ENCODE data around the gene TBRG4.

TBRG4 gene

DNA sequence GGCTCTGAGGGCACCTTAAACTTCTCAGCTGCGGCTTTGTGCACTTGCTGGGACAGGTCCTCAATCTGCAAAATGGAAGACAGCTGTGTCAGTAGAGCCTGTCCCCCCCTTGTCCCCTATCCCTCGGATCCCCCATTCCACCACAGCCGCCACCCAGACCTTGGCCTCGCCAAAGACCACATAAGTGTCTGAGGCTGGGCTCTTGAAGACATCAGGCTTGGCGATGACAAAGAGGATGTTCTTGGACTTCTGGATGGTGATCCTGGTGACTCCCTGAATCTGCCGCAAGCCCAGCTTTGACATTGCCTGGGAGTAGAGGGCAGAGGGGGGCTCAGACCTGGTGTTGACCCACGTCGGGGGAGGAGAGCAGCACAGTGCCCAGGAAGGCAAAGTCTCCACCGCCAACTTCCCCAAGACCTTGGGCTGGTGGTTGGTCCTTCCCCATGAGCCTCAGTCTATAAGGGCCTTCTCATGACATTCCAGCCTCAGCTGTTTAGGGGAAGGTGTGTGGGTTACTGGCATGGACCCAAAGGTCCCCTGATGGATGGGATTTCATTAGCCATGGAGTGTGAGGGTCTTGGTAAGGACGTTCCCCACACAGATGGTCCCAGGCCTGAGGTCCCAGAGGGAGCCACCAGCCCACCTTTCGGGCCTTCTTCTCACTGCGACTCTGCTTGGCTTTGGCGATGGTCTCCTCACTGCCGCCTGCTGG, 30.4 kb downstream of the TBRG4 start:
- H3K4me3 ChIP-seq (ENCODE audit: low read depth in 1 of 2, low read length in 1 of 2): no peak overlapping the region
- peak overlapping the region; percentile 41 for H3K27ac ChIP-seq
- no peaks in the 10 kb centered on the region for H3K4me1 ChIP-seq (ENCODE audit: control insufficient read depth in 1 of 2, insufficient read depth in 1 of 2, low read depth in 1 of 2, low read length in 1 of 2)
- TF ChIP-seq, protein P1, sequence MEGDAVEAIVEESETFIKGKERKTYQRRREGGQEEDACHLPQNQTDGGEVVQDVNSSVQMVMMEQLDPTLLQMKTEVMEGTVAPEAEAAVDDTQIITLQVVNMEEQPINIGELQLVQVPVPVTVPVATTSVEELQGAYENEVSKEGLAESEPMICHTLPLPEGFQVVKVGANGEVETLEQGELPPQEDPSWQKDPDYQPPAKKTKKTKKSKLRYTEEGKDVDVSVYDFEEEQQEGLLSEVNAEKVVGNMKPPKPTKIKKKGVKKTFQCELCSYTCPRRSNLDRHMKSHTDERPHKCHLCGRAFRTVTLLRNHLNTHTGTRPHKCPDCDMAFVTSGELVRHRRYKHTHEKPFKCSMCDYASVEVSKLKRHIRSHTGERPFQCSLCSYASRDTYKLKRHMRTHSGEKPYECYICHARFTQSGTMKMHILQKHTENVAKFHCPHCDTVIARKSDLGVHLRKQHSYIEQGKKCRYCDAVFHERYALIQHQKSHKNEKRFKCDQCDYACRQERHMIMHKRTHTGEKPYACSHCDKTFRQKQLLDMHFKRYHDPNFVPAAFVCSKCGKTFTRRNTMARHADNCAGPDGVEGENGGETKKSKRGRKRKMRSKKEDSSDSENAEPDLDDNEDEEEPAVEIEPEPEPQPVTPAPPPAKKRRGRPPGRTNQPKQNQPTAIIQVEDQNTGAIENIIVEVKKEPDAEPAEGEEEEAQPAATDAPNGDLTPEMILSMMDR (IDR thresholded peaks at IDR 0.05): no peak
- no peaks in the 10 kb centered on the region for H3K9me3 ChIP-seq
- H3K27me3 ChIP-seq: peaks cover 3% of the 10 kb centered on the region
- peaks cover 19% of the 10 kb centered on the region for H3K36me3 ChIP-seq

DNA sequence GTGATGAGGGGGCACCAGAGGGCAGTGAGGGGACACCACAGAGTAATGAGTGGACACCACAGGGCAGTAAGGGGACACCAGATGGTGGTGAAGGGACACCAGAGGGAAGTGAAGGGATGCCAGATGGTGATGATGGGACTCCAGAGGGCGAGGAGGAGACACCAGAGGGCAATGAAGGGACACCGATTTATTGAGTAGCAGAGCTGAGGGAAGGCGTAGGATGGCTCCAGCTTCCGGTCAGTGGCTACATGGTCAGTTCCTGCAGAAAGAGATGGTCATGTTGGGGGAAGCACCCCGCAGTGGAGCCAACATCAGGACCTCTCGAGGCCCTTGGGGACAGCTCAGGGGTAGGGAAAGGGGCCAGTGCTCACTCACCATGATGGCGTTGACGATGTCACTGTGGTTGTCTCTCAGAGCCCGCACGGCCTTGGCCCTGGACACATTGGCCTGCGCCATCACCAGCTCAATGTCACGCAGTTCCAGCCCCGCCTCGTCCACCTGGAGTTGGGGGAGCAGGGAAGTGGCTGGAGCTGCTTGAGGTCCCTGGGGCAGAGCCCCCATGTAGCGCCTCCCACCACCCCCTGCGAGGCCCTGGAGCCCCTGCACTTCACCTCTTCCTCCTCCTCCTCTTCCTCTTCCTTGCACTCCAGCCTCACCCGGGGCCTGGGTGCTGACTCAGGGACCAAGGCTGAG, 31.1 kb downstream of the TBRG4 start:
- H3K4me1 ChIP-seq (ENCODE audit: control insufficient read depth in 1 of 2, insufficient read depth in 1 of 2, low read depth in 1 of 2, low read length in 1 of 2): no peaks in the 10 kb centered on the region
- no peaks in the 10 kb centered on the region for H3K9me3 ChIP-seq
- H3K4me3 ChIP-seq (ENCODE audit: low read depth in 1 of 2, low read length in 1 of 2): no peak overlapping the region
- peaks cover 26% of the 10 kb centered on the region for H3K36me3 ChIP-seq
- H3K27me3 ChIP-seq: no peaks in the 10 kb centered on the region
- TF ChIP-seq, protein P1 (IDR thresholded peaks at IDR 0.05): no peak
- peak overlapping the region; percentile 41 for H3K27ac ChIP-seq

DNA sequence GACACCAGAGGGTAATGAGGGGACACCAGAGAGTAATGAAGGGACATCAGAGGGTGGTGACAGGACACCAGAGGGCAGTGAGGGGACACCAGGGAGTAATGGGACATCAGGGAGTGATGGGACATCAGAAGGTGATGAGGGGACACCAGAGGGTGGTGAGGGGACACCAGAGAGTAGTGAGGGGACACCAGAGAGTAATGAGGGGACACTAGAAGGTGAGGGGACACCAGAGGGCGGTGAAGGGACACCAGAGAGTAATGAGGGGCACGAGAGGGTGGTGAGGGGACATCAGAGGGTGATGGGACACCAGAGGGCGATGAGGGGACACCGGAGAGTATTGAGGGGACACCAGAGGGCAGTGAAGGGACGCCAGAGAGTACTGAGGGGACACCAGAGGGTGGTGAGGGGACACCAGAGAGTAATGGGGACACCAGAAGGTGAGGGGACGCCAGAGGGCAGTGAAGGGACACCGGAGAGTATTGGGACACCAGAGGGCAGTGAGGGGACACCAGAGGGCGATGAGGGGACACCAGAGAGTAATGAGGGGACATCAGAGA, 33.3 kb downstream of the TBRG4 start:
- Histone ChIP-seq H3K27ac (no peak overlapping the region), H3K9me3 (no peaks in the 10 kb centered on the region), H3K27me3 (no peaks in the 10 kb centered on the region), H3K4me1 (ENCODE audit: control insufficient read depth in 1 of 2, insufficient read depth in 1 of 2, low read depth in 1 of 2, low read length in 1 of 2) (no peaks in the 10 kb centered on the region), H3K36me3 (peaks cover 48% of the 10 kb centered on the region), H3K4me3 (ENCODE audit: low read depth in 1 of 2, low read length in 1 of 2) (no peak overlapping the region)
- TF ChIP-seq, protein P1 (IDR thresholded peaks at IDR 0.05): no peak

DNA sequence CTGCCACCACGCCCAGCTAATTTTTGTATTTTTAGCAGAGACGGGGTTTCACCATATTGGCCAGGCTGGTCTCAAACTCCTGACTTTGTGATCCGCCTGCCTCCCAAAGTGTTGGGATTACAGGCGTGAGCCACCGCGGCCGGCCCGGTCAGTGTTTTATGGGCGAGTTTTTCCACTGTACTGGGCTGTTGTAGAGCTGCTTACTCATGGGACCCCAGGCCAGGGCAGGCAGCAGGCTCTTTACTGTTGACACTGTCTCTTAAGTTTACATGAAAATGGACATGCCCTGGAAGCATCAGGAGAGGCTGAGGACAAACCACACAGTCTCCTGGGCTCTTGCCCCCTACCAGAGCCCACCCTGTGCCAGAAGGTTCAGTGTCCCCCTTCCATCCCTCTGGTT, 33.9 kb downstream of the TBRG4 start:
- H3K36me3 ChIP-seq: peaks cover 55% of the 10 kb centered on the region
- no peaks in the 10 kb centered on the region for H3K9me3 ChIP-seq
- H3K4me1 ChIP-seq (ENCODE audit: control insufficient read depth in 1 of 2, insufficient read depth in 1 of 2, low read depth in 1 of 2, low read length in 1 of 2): peaks cover 0 to 2% of the 10 kb centered on the region in 2 experiments
- no peaks in the 10 kb centered on the region for H3K27me3 ChIP-seq
- TF ChIP-seq, protein P1 (IDR thresholded peaks at IDR 0.05): no peak
- no peak overlapping the region for H3K27ac ChIP-seq
- H3K4me3 ChIP-seq (ENCODE audit: low read depth in 1 of 2, low read length in 1 of 2): no peak overlapping the region

DNA sequence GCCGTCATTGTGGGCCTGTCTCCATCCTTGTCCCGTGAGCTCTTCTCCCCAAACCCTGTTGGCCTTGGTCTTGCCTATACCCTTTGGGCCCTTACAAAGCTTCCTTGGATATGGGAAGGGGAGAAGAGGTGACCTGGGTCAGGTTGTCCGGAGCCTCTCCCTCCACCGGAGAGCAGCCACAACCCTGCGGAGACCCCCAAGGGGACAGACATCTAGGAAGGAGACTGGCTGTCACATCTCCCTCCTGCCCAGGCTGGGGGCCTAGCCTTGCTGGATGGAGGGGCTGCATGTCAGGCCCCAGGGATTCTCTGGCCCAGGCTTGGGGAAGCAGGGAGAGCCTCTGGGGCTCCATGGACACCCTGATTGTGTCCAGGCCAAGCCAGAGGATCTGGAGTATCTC, 34.6 kb downstream of the TBRG4 start:
- H3K4me1 ChIP-seq (ENCODE audit: control insufficient read depth in 1 of 2, insufficient read depth in 1 of 2, low read depth in 1 of 2, low read length in 1 of 2): peaks cover 4 to 8% of the 10 kb centered on the region in 2 experiments
- TF ChIP-seq, protein P1 (IDR thresholded peaks at IDR 0.05): no peak
- H3K4me3 ChIP-seq (ENCODE audit: low read depth in 1 of 2, low read length in 1 of 2): no peak overlapping the region
- no peaks in the 10 kb centered on the region for H3K9me3 ChIP-seq
- H3K27me3 ChIP-seq: no peaks in the 10 kb centered on the region
- peaks cover 61% of the 10 kb centered on the region for H3K36me3 ChIP-seq
- no peak overlapping the region for H3K27ac ChIP-seq

Data from neutrophil (primary cell).